CD14-positive monocyte (primary cell): ENCODE results near the gene CLK2. TPM values are rescaled to one million over a fixed set of nuclear protein-coding genes. Genes with fewer than 3 reads are reported as not detected.
"Not testable (repeated sequence)": the region's sequence is repeated elsewhere in the genome, so short reads cannot be mapped to it uniquely, and the experiment has no call there.

Experiments used
- DNase-seq, 3 donors: peaks; one replicate each; pipeline ENCODE4 v3.0.0-alpha.2; 2011 to 2022
- H2AFZ ChIP-seq: 2 replicates; pipeline ENCODE4 v1.6.0; 2012; ENCODE audit warnings: mild to moderate bottlenecking, low read depth, low read length, inconsistent platforms; ENCODE audit not compliant: insufficient read depth, poor library complexity, severe bottlenecking
- H3K27ac ChIP-seq, 2 donors: 1 replicate in 1 of 2; 2 replicates in 1 of 2; pipeline ENCODE4 v1.5.1; 2012 to 2013; ENCODE audit warnings: low read length in 2 of 2, control low read depth in 1 of 2, inconsistent platforms in 1 of 2, low read depth in 1 of 2, mild to moderate bottlenecking in 1 of 2
- H3K27me3 ChIP-seq, 2 donors: one replicate each; pipeline versions ENCODE4 v1.6.0 to v1.6.1; 2011 to 2013; ENCODE audit warnings: low read length in 2 of 2; ENCODE audit not compliant: control insufficient read depth in 2 of 2, insufficient read depth in 2 of 2
- H3K36me3 ChIP-seq, 2 donors: replicated peaks in 1 of 2; 1 replicate in 1 of 2; 2 replicates in 1 of 2; pipeline versions ENCODE4 v1.5.1 to v1.6.1; 2012 to 2013; ENCODE audit warnings: low read length in 2 of 2, control low read depth in 1 of 2, inconsistent platforms in 1 of 2, mild to moderate bottlenecking in 1 of 2; ENCODE audit not compliant: insufficient read depth in 2 of 2, control insufficient read depth in 1 of 2
- H3K4me1 ChIP-seq, 2 donors: 1 replicate in 1 of 2; 2 replicates in 1 of 2; pipeline versions ENCODE4 v1.5.1 to v1.6.1; 2012 to 2013; ENCODE audit warnings: low read length in 2 of 2, control low read depth in 1 of 2, inconsistent platforms in 1 of 2, mild to moderate bottlenecking in 1 of 2, moderate library complexity in 1 of 2; ENCODE audit not compliant: insufficient read depth in 2 of 2, control insufficient read depth in 1 of 2
- H3K4me2 ChIP-seq: replicated peaks from 2 replicates; pipeline ENCODE3; 2012; ENCODE audit warnings: low read length, moderate library complexity, mild to moderate bottlenecking; ENCODE audit not compliant: poor library complexity, severe bottlenecking; ENCODE audit errors: extremely low read depth
- H3K4me3 ChIP-seq, 3 experiments: fragments of 200-600 bp in 1 of 3; sonication (generic) in 1 of 3; replicated peaks in 1 of 3; 1 replicate in 2 of 3; 2 replicates in 1 of 3; pipeline ENCODE4 v1.5.1; 2011 to 2013; ENCODE audit warnings: low read length in 3 of 3, mild to moderate bottlenecking in 3 of 3, control low read depth in 2 of 3, low read depth in 2 of 3, inconsistent platforms in 1 of 3, moderate library complexity in 1 of 3
- H3K79me2 ChIP-seq: 2 replicates; pipeline ENCODE4 v1.6.0; 2012; ENCODE audit warnings: mild to moderate bottlenecking, control low read depth, inconsistent platforms, low read length, moderate library complexity; ENCODE audit not compliant: insufficient read depth
- H3K9ac ChIP-seq: 2 replicates; pipeline ENCODE4 v1.6.0; 2017; ENCODE audit warnings: low read length, mild to moderate bottlenecking; ENCODE audit not compliant: insufficient read depth, poor library complexity, severe bottlenecking
- H3K9me3 ChIP-seq, 2 donors: replicated peaks in 1 of 2; 1 replicate in 1 of 2; 2 replicates in 1 of 2; pipeline versions ENCODE4 v1.5.1 to v1.6.1; 2012 to 2013; ENCODE audit warnings: low read length in 2 of 2, control low read depth in 1 of 2; ENCODE audit not compliant: control insufficient read depth in 1 of 2, insufficient read depth in 1 of 2
- H4K20me1 ChIP-seq: 2 replicates; pipeline ENCODE4 v1.6.0; 2012; ENCODE audit warnings: mild to moderate bottlenecking, low read length, control low read depth, moderate library complexity; ENCODE audit not compliant: insufficient read depth
- H3K27ac Mint-ChIP-seq, 7 donors: one replicate each; pipeline ENCODE4 v1.8.0; 2020; ENCODE audit warnings: mild to moderate bottlenecking in 7 of 7, mixed read lengths in 7 of 7, moderate library complexity in 6 of 7, inconsistent platforms in 2 of 7
- H3K27me3 Mint-ChIP-seq, 3 donors: one replicate each; pipeline ENCODE4 v1.8.0; 2021 to 2022; ENCODE audit warnings: low read depth in 3 of 3, mild to moderate bottlenecking in 3 of 3, mixed read lengths in 3 of 3, moderate library complexity in 3 of 3, inconsistent platforms in 1 of 3
- H3K36me3 Mint-ChIP-seq, 2 donors: one replicate each; pipeline ENCODE4 v1.8.0; 2020; ENCODE audit warnings: mixed read lengths in 2 of 2, inconsistent platforms in 1 of 2, mild to moderate bottlenecking in 1 of 2
- H3K4me1 Mint-ChIP-seq: one replicate; pipeline ENCODE4 v1.8.0; 2020; ENCODE audit warnings: mild to moderate bottlenecking, mixed read lengths
- H3K4me3 Mint-ChIP-seq, 2 donors: one replicate each; pipeline ENCODE4 v1.8.0; 2020; ENCODE audit warnings: mild to moderate bottlenecking in 2 of 2, mixed read lengths in 2 of 2, moderate library complexity in 1 of 2
- H3K9me3 Mint-ChIP-seq, 7 donors: one replicate each; pipeline ENCODE4 v1.8.0; 2020 to 2022; ENCODE audit warnings: mixed read lengths in 7 of 7, mild to moderate bottlenecking in 6 of 7, moderate library complexity in 6 of 7, inconsistent platforms in 2 of 7
- CTCF ChIP-seq: fragments of 200-600 bp; IDR thresholded peaks from one replicate; pipeline ENCODE4 v1.8.0; 2022; ENCODE audit warnings: antibody characterized with exemption, mild to moderate bottlenecking
- WGBS: methylation state at CpG from one replicate; pipeline ENCODE4 v1.1.5; 2013; ENCODE audit warnings: missing lambda C conversion rate; ENCODE audit not compliant: insufficient coverage; 5-methylcytosine and 5-hydroxymethylcytosine counted together
- intact Hi-C, 2 donors: fragments of 100-400 bp; cut with micrococcal nuclease; formaldehyde crosslinking; loops; one replicate each; pipeline versions ENCODE4 v1.15.0 to v1.15.1; 2023
- polyA plus RNA-seq, 3 donors: library from polyadenylated mRNA; depleted of rRNA in 1 of 3; unstranded in 2 of 3; stranded (reverse) in 1 of 3; fragments of 300-500 nt in 2 of 3; fragments of >200 nt in 1 of 3; fragmentation: Illumina TruSeq in 2 of 3; gene quantifications; 1 replicate in 2 of 3; 2 replicates in 1 of 3; pipeline ENCODE4 v1.2.3, GENCODE V29; 2012 to 2021

The CLK2 gene
- polyA plus RNA-seq, 3 donors, result 7.3 to 143 (median 9.6) TPM

- H3K36me3 Mint-ChIP-seq, result peaks cover 0 to 5% of the 10 kb centered on the region in 2 donors
- WGBS, result 92% methylated on average over 17 of the region's 17 CpGs
- peaks cover 10% of the 10 kb centered on the region for H3K4me1 Mint-ChIP-seq
- TF ChIP-seq CTCF, result no peak
- no peaks in the 10 kb centered on the region for H3K36me3 ChIP-seq
- no peak overlapping the region for H3K4me2 ChIP-seq
- peaks cover 17 to 44% of the 10 kb centered on the region in 2 donors for H3K27me3 ChIP-seq
- peak overlapping the region in 1 of 2 donors; percentile 36 for H3K4me3 Mint-ChIP-seq
- no peak overlapping the region for H3K9ac ChIP-seq
- no peaks in the 10 kb centered on the region for H3K9me3 ChIP-seq
- intact Hi-C loops, result no loop called here
- no peaks in the 10 kb centered on the region for H4K20me1 ChIP-seq
- H2AFZ ChIP-seq, result no peak overlapping the region
- H3K27me3 Mint-ChIP-seq, result peaks cover 46 to 66% (median 57%) of the 10 kb centered on the region in 3 donors
- peaks cover 6 to 9% of the 10 kb centered on the region in 2 donors for H3K4me1 ChIP-seq
- no peak for DNase-seq
- H3K9me3 Mint-ChIP-seq, result peaks cover 0 to 5% (median 2%) of the 10 kb centered on the region in 7 donors
- H3K79me2 ChIP-seq, result no peaks in the 10 kb centered on the region
- no peak overlapping the region for H3K4me3 ChIP-seq
- H3K27ac Mint-ChIP-seq, result no peak overlapping the region
- no peak overlapping the region for H3K27ac ChIP-seq
These were observed 19.9 kb upstream of the CLK2 start for GRCh38 chr1:155293086-155293749.

- DNase-seq, H3K27ac Mint-ChIP-seq, H3K4me3 ChIP-seq, H3K9me3 Mint-ChIP-seq, H3K27ac ChIP-seq, H3K9ac ChIP-seq, H3K9me3 ChIP-seq, H3K36me3 Mint-ChIP-seq, H3K79me2 ChIP-seq, H3K4me1 ChIP-seq, H3K36me3 ChIP-seq, H2AFZ ChIP-seq, H4K20me1 ChIP-seq, H3K4me2 ChIP-seq, intact Hi-C loops: not testable (repeated sequence)
- 85% methylated on average over 2 of the region's 10 CpGs for WGBS
- Mint-ChIP-seq H3K4me3 (peak overlapping the region in 1 of 2 donors; percentile 51), H3K27me3 (peaks cover 33 to 47% (median 42%) of the 10 kb centered on the region in 3 donors), H3K4me1 (peaks cover 10% of the 10 kb centered on the region)
- peaks cover 13 to 35% of the 10 kb centered on the region in 2 donors for H3K27me3 ChIP-seq
These were observed 17.7 kb upstream of the CLK2 start for GRCh38 chr1:155291006-155291405.
